H1 (cell line): ENCODE data around the gene FAM53C. TPM values are rescaled to one million over a fixed set of nuclear protein-coding genes. Genes with fewer than 3 reads are reported as not detected.

Source experiments
- CTCF ChIA-PET: fragments of 300-600 bp; sonication (Branson Sonifier 250); formaldehyde crosslinking; loops from one replicate; lab custom pipeline; 2021; ENCODE audit not compliant: partially characterized antibody; lab: Charles Lee
- POLR2A ChIA-PET: fragments of 300-600 bp; sonication (Branson Sonifier 250); formaldehyde crosslinking; loops from one replicate; lab custom pipeline; 2021; ENCODE audit warnings: inconsistent platforms; ENCODE audit not compliant: partially characterized antibody; lab: Charles Lee
- DNase-seq, 2 experiments: peaks; one replicate each; pipeline versions ENCODE4 v3.0.0 to v3.0.0-alpha.2; 2010 to 2022; ENCODE audit warnings: low spot score in 2 of 2, low read depth in 1 of 2, mixed read lengths in 1 of 2
- FAIRE-seq: peaks from 2 replicates; lab custom pipeline; 2011; peaks lifted over from hg19 to GRCh38; lab: Jason Lieb, UNC
- H2AFZ ChIP-seq: 2 replicates; pipeline ENCODE4 v1.8.1; 2012; ENCODE audit warnings: low read length, inconsistent platforms
- H2AK5ac ChIP-seq: 2 replicates; pipeline ENCODE4 v1.6.1; 2013; ENCODE audit warnings: low read depth, low read length
- H2BK120ac ChIP-seq: replicated peaks from 2 replicates; pipeline ENCODE3; 2013; ENCODE audit warnings: low read depth, low read length, inconsistent platforms
- H2BK12ac ChIP-seq: 2 replicates; pipeline ENCODE4 v1.6.1; 2013; ENCODE audit warnings: low read depth, low read length
- H2BK15ac ChIP-seq: 2 replicates; pipeline ENCODE4 v1.6.1; 2013; ENCODE audit warnings: low read length
- H2BK20ac ChIP-seq: 2 replicates; pipeline ENCODE4 v1.6.1; 2013; ENCODE audit warnings: low read length
- H2BK5ac ChIP-seq: 2 replicates; pipeline ENCODE4 v1.6.1; 2013; ENCODE audit warnings: low read depth, low read length
- H3K14ac ChIP-seq: 2 replicates; pipeline ENCODE4 v1.6.1; 2013; ENCODE audit warnings: inconsistent platforms; ENCODE audit not compliant: insufficient read length
- H3K18ac ChIP-seq: 2 replicates; pipeline ENCODE4 v1.6.1; 2013; ENCODE audit warnings: low read length; ENCODE audit errors: extremely low read depth
- H3K23ac ChIP-seq: 2 replicates; pipeline ENCODE4 v1.6.1; 2013; ENCODE audit warnings: inconsistent platforms; ENCODE audit not compliant: insufficient read length
- H3K23me2 ChIP-seq: 2 replicates; pipeline ENCODE4 v1.6.1; 2013; ENCODE audit warnings: low read depth, low read length
- H3K27ac ChIP-seq: 2 replicates; pipeline ENCODE4 v1.6.1; 2011; ENCODE audit warnings: low read depth, low read length, inconsistent platforms
- H3K27me3 ChIP-seq, 4 experiments: replicated peaks in 1 of 4; 1 replicate in 1 of 4; 2 replicates in 3 of 4; pipeline versions ENCODE4 v1.6.1 to v1.8.1; 2011 to 2013; ENCODE audit warnings: low read length in 3 of 4, mild to moderate bottlenecking in 3 of 4, inconsistent platforms in 2 of 4, mixed read lengths in 2 of 4, moderate library complexity in 1 of 4; ENCODE audit not compliant: control insufficient read depth in 3 of 4, insufficient read depth in 3 of 4; ENCODE audit errors: extremely low read depth in 1 of 4
- H3K36me3 ChIP-seq, 4 experiments: 2 replicates each; pipeline versions ENCODE4 v1.6.1 to v1.8.1; 2011 to 2013; ENCODE audit warnings: mild to moderate bottlenecking in 4 of 4, low read length in 3 of 4, moderate library complexity in 2 of 4, control low read depth in 1 of 4, inconsistent platforms in 1 of 4; ENCODE audit not compliant: insufficient read depth in 4 of 4, control insufficient read depth in 2 of 4
- H3K4ac ChIP-seq: replicated peaks from 2 replicates; pipeline ENCODE3; 2013; ENCODE audit warnings: low read length, low read depth, mixed read lengths, inconsistent platforms; ENCODE audit not compliant: insufficient read length
- H3K4me1 ChIP-seq, 4 experiments: replicated peaks in 1 of 4; 1 replicate in 1 of 4; 2 replicates in 3 of 4; pipeline versions ENCODE4 v1.6.1 to v1.8.1; 2011 to 2013; ENCODE audit warnings: low read length in 3 of 4, inconsistent platforms in 2 of 4, mixed read lengths in 1 of 4; ENCODE audit not compliant: insufficient read depth in 4 of 4, control insufficient read depth in 3 of 4
- H3K4me2 ChIP-seq, 2 experiments: 2 replicates each; pipeline versions ENCODE4 v1.6.1 to v1.8.1; 2011 to 2013; ENCODE audit warnings: low read depth in 2 of 2, low read length in 2 of 2, control low read depth in 1 of 2, inconsistent platforms in 1 of 2, mild to moderate bottlenecking in 1 of 2; ENCODE audit not compliant: insufficient read depth in 1 of 2
- H3K4me3 ChIP-seq, 4 experiments: fragments of 200-600, 300-600 bp in 1 of 4; sonication (generic), shearing (Covaris generic), sonication (Bioruptor Twin) in 1 of 4; 2 replicates each; pipeline versions ENCODE4 v1.5.1 to v1.8.1; 2011 to 2016; ENCODE audit warnings: low read length in 4 of 4, low read depth in 3 of 4, control low read depth in 2 of 4, inconsistent platforms in 2 of 4, mild to moderate bottlenecking in 2 of 4, mixed read lengths in 1 of 4, moderate library complexity in 1 of 4; ENCODE audit not compliant: insufficient read depth in 2 of 4; ENCODE audit errors: extremely low read depth in 1 of 4
- H3K56ac ChIP-seq: replicated peaks from 2 replicates; pipeline ENCODE3; 2013; ENCODE audit warnings: low read depth, mild to moderate bottlenecking, mixed read lengths, low read length, inconsistent platforms; ENCODE audit not compliant: insufficient read length
- H3K79me1 ChIP-seq: 2 replicates; pipeline ENCODE4 v1.6.1; 2013; ENCODE audit warnings: low read depth, low read length, control low read depth
- H3K79me2 ChIP-seq, 2 experiments: 2 replicates each; pipeline versions ENCODE4 v1.6.1 to v1.8.1; 2012 to 2013; ENCODE audit warnings: low read length in 2 of 2, mild to moderate bottlenecking in 2 of 2, inconsistent platforms in 1 of 2; ENCODE audit not compliant: insufficient read depth in 2 of 2, control insufficient read depth in 1 of 2
- H3K9ac ChIP-seq, 4 experiments: replicated peaks in 1 of 4; 1 replicate in 1 of 4; 2 replicates in 3 of 4; pipeline versions ENCODE4 v1.6.1 to v1.8.1; 2011 to 2013; ENCODE audit warnings: low read depth in 3 of 4, low read length in 3 of 4, control low read depth in 2 of 4, mild to moderate bottlenecking in 2 of 4, moderate library complexity in 2 of 4, inconsistent platforms in 1 of 4; ENCODE audit errors: extremely low read depth in 1 of 4
- H3K9me3 ChIP-seq, 2 experiments: 2 replicates each; pipeline versions ENCODE4 v1.6.1 to v1.8.1; 2012 to 2013; ENCODE audit warnings: mild to moderate bottlenecking in 2 of 2, moderate library complexity in 2 of 2, control low read depth in 1 of 2, inconsistent platforms in 1 of 2, low read depth in 1 of 2, low read length in 1 of 2, mixed read lengths in 1 of 2; ENCODE audit not compliant: insufficient read depth in 2 of 2
- H4K20me1 ChIP-seq, 2 experiments: replicated peaks in 1 of 2; 2 replicates each; pipeline versions ENCODE3 to v1.8.1; 2011 to 2013; ENCODE audit warnings: inconsistent platforms in 2 of 2, low read length in 2 of 2, mild to moderate bottlenecking in 1 of 2; ENCODE audit not compliant: insufficient read depth in 2 of 2, control insufficient read depth in 1 of 2
- H4K5ac ChIP-seq: 2 replicates; pipeline ENCODE4 v1.6.1; 2013; ENCODE audit warnings: low read length, low read depth, mixed read lengths, inconsistent platforms; ENCODE audit not compliant: insufficient read length
- H4K8ac ChIP-seq: 2 replicates; pipeline ENCODE4 v1.8.0; 2013; ENCODE audit warnings: mild to moderate bottlenecking, moderate library complexity, low read length, inconsistent platforms; ENCODE audit not compliant: insufficient read depth; ENCODE audit errors: extremely low read depth
- H4K91ac ChIP-seq: replicated peaks from 2 replicates; pipeline ENCODE3; 2013; ENCODE audit warnings: low read length, mixed read lengths, inconsistent platforms; ENCODE audit not compliant: insufficient read length
- EP300 ChIP-seq, 2 experiments: IDR thresholded peaks; 1 replicate in 1 of 2; 2 replicates in 1 of 2; pipeline ENCODE4 v1.6.1; 2011 to 2012; ENCODE audit warnings: low read depth in 2 of 2, low read length in 2 of 2, mild to moderate bottlenecking in 2 of 2, borderline replicate concordance in 1 of 2, inconsistent platforms in 1 of 2, moderate library complexity in 1 of 2
- HDAC2 ChIP-seq, 2 experiments: fragments of 300-600 bp in 1 of 2; sonication (generic) in 1 of 2; IDR thresholded peaks; 2 replicates each; pipeline ENCODE4 v1.6.1; 2011 to 2012; ENCODE audit warnings: low read depth in 2 of 2, low read length in 2 of 2, mild to moderate bottlenecking in 2 of 2, moderate library complexity in 2 of 2, borderline replicate concordance in 1 of 2, inconsistent platforms in 1 of 2
- HDAC6 ChIP-seq: IDR thresholded peaks from one replicate; pipeline ENCODE4 v1.7.1; 2012; ENCODE audit warnings: low read depth, mild to moderate bottlenecking, inconsistent platforms, low read length, moderate library complexity
- JUN ChIP-seq: IDR thresholded peaks from 2 replicates; pipeline ENCODE4 v1.6.1; 2011; ENCODE audit warnings: low read depth, mild to moderate bottlenecking, improper control_type of control experiment, low read length
- KDM4A ChIP-seq: IDR thresholded peaks from one replicate; pipeline ENCODE4 v1.7.1; 2012; ENCODE audit warnings: low read depth, mild to moderate bottlenecking, moderate library complexity, low read length, inconsistent platforms; ENCODE audit not compliant: severe bottlenecking
- NANOG ChIP-seq: IDR thresholded peaks from 2 replicates; pipeline ENCODE4 v1.6.1; 2011; ENCODE audit warnings: low read length, low read depth, mild to moderate bottlenecking, inconsistent platforms; ENCODE audit not compliant: insufficient read depth, poor library complexity, severe bottlenecking
- PHF8 ChIP-seq: fragments of 200-600 bp; sonication (generic); conservative IDR thresholded peaks from 2 replicates; pipeline ENCODE4 v1.7.1; 2012; ENCODE audit warnings: low read depth, mild to moderate bottlenecking, inconsistent platforms, low read length, moderate library complexity
- POLR2A ChIP-seq, 2 experiments: IDR thresholded peaks; 1 replicate in 1 of 2; 2 replicates in 1 of 2; pipeline ENCODE4 v1.6.1; 2011; ENCODE audit warnings: low read depth in 2 of 2, low read length in 2 of 2, mild to moderate bottlenecking in 2 of 2; ENCODE audit errors: control extremely low read depth in 1 of 2
- SUZ12 ChIP-seq: fragments of 200-600 bp; sonication (generic); IDR thresholded peaks from 2 replicates; pipeline ENCODE4 v1.6.1; 2012; ENCODE audit warnings: mild to moderate bottlenecking, inconsistent platforms, low read length, moderate library complexity, mixed read lengths
- TAF1 ChIP-seq: IDR thresholded peaks from 2 replicates; pipeline ENCODE4 v1.6.1; 2011; ENCODE audit warnings: mild to moderate bottlenecking, low read depth, low read length
- WGBS, 2 experiments: shearing (Covaris generic) in 1 of 2; methylation state at CpG; one replicate each; pipeline versions ENCODE4 v1.1.6 to v1.1.7; 2013 to 2015; ENCODE audit warnings: low lambda C conversion rate in 2 of 2, mixed read lengths in 2 of 2, inconsistent platforms in 1 of 2, low coverage in 1 of 2, missing lambda C conversion rate in 1 of 2; ENCODE audit not compliant: insufficient replicate concordance in 2 of 2, insufficient coverage in 1 of 2, insufficient read length in 1 of 2; ENCODE audit errors: extremely low coverage in 1 of 2, missing lambda C conversion rate in 1 of 2; 5-methylcytosine and 5-hydroxymethylcytosine counted together
- polyA plus RNA-seq, 7 experiments: library from polyadenylated mRNA; depleted of rRNA in 3 of 7; stranded (reverse) in 5 of 7; unstranded in 2 of 7; fragments of >200 nt in 5 of 7; fragments of 200-250 nt in 2 of 7; gene quantifications; 1 replicate in 5 of 7; 2 replicates in 1 of 7; 4 replicates in 1 of 7; pipeline versions ENCODE4 v1.2.1 to v1.2.3, GENCODE V29; 2011 to 2013; ENCODE audit warnings: missing spikeins in 2 of 7, mixed read lengths in 2 of 7
- total RNA-seq: library from RNA; stranded (reverse); fragmentation: NEBNext Ultra II Directional; extraction: Animal tissue kit (Norgen Biotek cat#: 25700); gene quantifications from 2 replicates; pipeline ENCODE4 v1.2.1, GENCODE V29; 2021
- TF ChIP-seq, protein P1 (sequence below): IDR thresholded peaks from 2 replicates; pipeline ENCODE4 v1.6.1; 2012; ENCODE audit warnings: inconsistent platforms

Gene FAM53C
- total and polyA plus RNA-seq, 2 of the 8 experiments (the other 6 are each of a cell fraction or from before 2014, with no cell fraction given): 57.6 to 75.3 TPM

DNA sequence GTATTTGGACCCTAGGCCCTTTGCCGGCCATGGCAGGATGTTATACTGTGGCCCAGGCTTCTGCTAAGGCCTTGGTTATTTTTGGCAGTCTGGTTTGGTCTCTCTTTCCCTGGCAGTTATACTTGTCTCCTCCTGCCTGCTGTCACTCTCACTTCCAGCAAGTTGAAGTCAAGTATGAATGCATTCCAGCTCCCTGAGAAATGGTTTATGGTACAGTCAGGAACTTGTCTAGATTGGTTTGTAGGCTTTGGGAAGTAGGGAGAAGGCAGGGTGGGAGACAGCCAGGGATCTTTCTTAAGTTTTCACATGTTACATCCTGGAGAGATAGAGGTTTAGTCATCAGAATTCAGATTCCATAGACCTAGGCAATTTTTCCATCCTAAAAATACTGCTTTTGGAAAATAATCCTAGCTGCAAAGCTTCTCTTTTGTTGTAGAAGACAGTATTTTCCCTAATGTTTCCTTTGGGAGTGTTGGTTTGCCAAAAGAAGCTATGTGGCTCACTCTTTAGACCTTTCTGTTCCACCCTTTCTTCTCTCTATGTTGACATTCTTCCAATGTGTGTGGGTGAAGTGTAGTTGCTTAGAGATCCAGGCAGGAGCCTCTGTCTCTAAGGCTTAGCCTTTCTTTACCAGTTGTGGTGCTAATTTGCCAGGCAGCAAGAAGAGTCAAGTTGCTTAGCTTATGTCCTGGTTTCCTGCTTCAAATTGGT lies 11.9 kb downstream of the FAM53C start:
- H4K8ac ChIP-seq: no peak overlapping the region
- DNase-seq (no peak), FAIRE-seq (no peak)
- no peaks in the 10 kb centered on the region; the same call in 1 of the 2 replicates for H3K79me1 ChIP-seq
- H3K79me2 ChIP-seq: peaks cover 5 to 20% of the 10 kb centered on the region in 2 experiments; a peak in 3 of 4 replicates
- no peak overlapping the region for H3K27ac ChIP-seq
- H4K5ac ChIP-seq: no peak overlapping the region
- H2AK5ac ChIP-seq: no peak overlapping the region
- peaks cover 8% of the 10 kb centered on the region for H3K23me2 ChIP-seq
- ChIA-PET CTCF (interaction anchor here (1.2 to 11.4 kb wide), 4 partner anchors 13 to 137 kb away, joined by 3 to 196 read pairs (median 4); partner anchors contain the start of genes CDC23, CDC25C and FAM53C), POLR2A (interaction anchor here (1.8 to 14.6 kb wide), 3 partner anchors 10 to 88 kb away, joined by 4 to 254 read pairs (median 68); partner anchors contain the start of genes CDC25C and FAM53C)
- peaks cover 20 to 45% (median 35%) of the 10 kb centered on the region in 4 experiments for H3K36me3 ChIP-seq
- no peak overlapping the region for H2BK20ac ChIP-seq
- no peak overlapping the region for H2BK5ac ChIP-seq
- no peak overlapping the region for H3K23ac ChIP-seq
- H3K18ac ChIP-seq: no peak overlapping the region
- no peak overlapping the region for H2BK12ac ChIP-seq
- H4K20me1 ChIP-seq: peaks cover 4 to 7% of the 10 kb centered on the region in 2 experiments
- no peak overlapping the region for H2BK15ac ChIP-seq
- no peak overlapping the region for H2BK120ac ChIP-seq
- no peak overlapping the region for H3K56ac ChIP-seq
- whole genome bisulfite sequencing, 2 experiments: 87% methylated on average over 1 of the region's 1 CpG; no CpG with 5 or more reads in 1 of the 2 experiments
- no peak overlapping the region for H4K91ac ChIP-seq
- H3K9ac ChIP-seq: no peak overlapping the region
- peaks cover 0 to 9% (median 1%) of the 10 kb centered on the region in 4 experiments; a peak in 3 of 7 replicates for H3K4me1 ChIP-seq
- H3K9me3 ChIP-seq: no peaks in the 10 kb centered on the region
- no peak overlapping the region for H3K14ac ChIP-seq
- H3K4me2 ChIP-seq: no peak overlapping the region
- no peak overlapping the region for H3K4ac ChIP-seq
- H3K27me3 ChIP-seq: no peaks in the 10 kb centered on the region
- no peak overlapping the region for H3K4me3 ChIP-seq
- H2AFZ ChIP-seq: no peak overlapping the region
- no peak for TF ChIP-seq HDAC6
- no peak for TF ChIP-seq SUZ12
- TF ChIP-seq PHF8: no peak
- no peak for TF ChIP-seq KDM4A
- TF ChIP-seq, protein P1, sequence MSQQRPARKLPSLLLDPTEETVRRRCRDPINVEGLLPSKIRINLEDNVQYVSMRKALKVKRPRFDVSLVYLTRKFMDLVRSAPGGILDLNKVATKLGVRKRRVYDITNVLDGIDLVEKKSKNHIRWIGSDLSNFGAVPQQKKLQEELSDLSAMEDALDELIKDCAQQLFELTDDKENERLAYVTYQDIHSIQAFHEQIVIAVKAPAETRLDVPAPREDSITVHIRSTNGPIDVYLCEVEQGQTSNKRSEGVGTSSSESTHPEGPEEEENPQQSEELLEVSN: no peak
- no peak for TF ChIP-seq NANOG
- no peak for TF ChIP-seq POLR2A (IDR thresholded peaks at IDR 0.05; ENCODE audit: control extremely low read depth in 1 of 2, low read depth in 2 of 2, low read length in 2 of 2)
- no peak for TF ChIP-seq EP300 (IDR thresholded peaks at IDR 0.05; ENCODE audit: borderline replicate concordance in 1 of 2, low read depth in 2 of 2, low read length in 2 of 2)
- no peak for TF ChIP-seq TAF1
- TF ChIP-seq JUN: no peak
- TF ChIP-seq HDAC2 (IDR thresholded peaks at IDR 0.05; ENCODE audit: borderline replicate concordance in 1 of 2, low read depth in 2 of 2, low read length in 2 of 2): no peak
